ENCODE data around the gene TTC3. TPM values are rescaled to one million over a fixed set of nuclear protein-coding genes. Genes with fewer than 3 reads are reported as not detected.

Gene TTC3
- total and polyA plus RNA-seq, 7 experiments from 2014 or later = 66.6 to 208 (median 139) TPM

DNA sequence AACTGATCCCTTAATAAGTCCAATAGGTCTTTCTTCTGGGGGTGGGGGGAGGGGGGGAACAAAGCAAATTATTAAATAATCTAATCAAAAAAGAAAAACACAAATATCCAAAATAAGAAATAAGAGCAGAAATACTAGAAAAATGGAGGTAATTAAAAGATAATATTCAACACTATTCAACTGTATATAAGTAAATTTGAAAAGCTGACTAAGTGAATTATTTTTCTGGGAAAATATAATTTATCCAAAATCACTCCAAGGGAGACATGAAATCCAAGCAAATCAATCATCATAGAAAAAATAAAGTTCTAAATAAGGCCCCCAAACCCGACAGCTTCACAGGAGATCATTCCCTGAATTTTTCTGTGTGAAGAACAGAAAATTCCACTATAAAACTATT lies 175.2 kb downstream of the TTC3 start:
- Histone ChIP-seq H3K4me1 (ENCODE audit: control insufficient read depth in 2 of 2, insufficient read depth in 2 of 2, low read length in 2 of 2) (peaks cover 24 to 26% of the 10 kb centered on the region in 2 donors), H3K27me3 (ENCODE audit: control insufficient read depth in 2 of 2, insufficient read depth in 2 of 2, low read length in 2 of 2) (no peaks in the 10 kb centered on the region), H3K9me3 (ENCODE audit: control insufficient read depth in 2 of 3, low read length in 3 of 3) (no peaks in the 10 kb centered on the region), H3K36me3 (ENCODE audit: control insufficient read depth in 2 of 3, insufficient read depth in 3 of 3, low read length in 3 of 3) (no peaks in the 10 kb centered on the region), H3K4me3 (ENCODE audit: low read length) (no peak overlapping the region), H3K27ac (ENCODE audit: low read depth, low read length) (no peak overlapping the region)
- no peak for DNase-seq
- H3K4me1 Mint-ChIP-seq = peaks cover 48 to 91% (median 84%) of the 10 kb centered on the region in 7 donors
- H3K4me3 Mint-ChIP-seq = peak overlapping the region in 1 of 10 donors; percentile 23
- H3K36me3 Mint-ChIP-seq = peaks cover 0 to 42% (median 5%) of the 10 kb centered on the region in 5 donors
- ChIA-PET POLR2A (no interaction called here), CTCF (interaction anchor here (0.7 kb wide), 1 partner anchor 25 kb away, joined by 3 read pairs; no protein-coding TSS in a partner anchor)
- H3K9me3 Mint-ChIP-seq = peaks cover 0 to 3% (median 0%) of the 10 kb centered on the region in 11 donors
- no peak overlapping the region for H3K27ac Mint-ChIP-seq
- no peak for ATAC-seq
- intact Hi-C loops (cut with micrococcal nuclease) = no loop called here
- H3K27me3 Mint-ChIP-seq = no peaks in the 10 kb centered on the region

- Histone ChIP-seq H3K4me3 (ENCODE audit: low read length) (no peak overlapping the region), H3K9me3 (ENCODE audit: control insufficient read depth in 2 of 3, low read length in 3 of 3) (no peaks in the 10 kb centered on the region), H3K36me3 (ENCODE audit: control insufficient read depth in 2 of 3, insufficient read depth in 3 of 3, low read length in 3 of 3) (no peaks in the 10 kb centered on the region), H3K4me1 (ENCODE audit: control insufficient read depth in 2 of 2, insufficient read depth in 2 of 2, low read length in 2 of 2) (peaks cover 19 to 20% of the 10 kb centered on the region in 2 donors), H3K27me3 (ENCODE audit: control insufficient read depth in 2 of 2, insufficient read depth in 2 of 2, low read length in 2 of 2) (no peaks in the 10 kb centered on the region), H3K27ac (ENCODE audit: low read depth, low read length) (no peak overlapping the region)
- ChIA-PET CTCF (no interaction called here), POLR2A (no interaction called here)
- no peak for ATAC-seq
- Mint-ChIP-seq H3K36me3 (peaks cover 0 to 36% (median 5%) of the 10 kb centered on the region in 5 donors), H3K27me3 (no peaks in the 10 kb centered on the region), H3K27ac (peak overlapping the region in 2 of 9 donors; percentile 20 to 55), H3K4me1 (peaks cover 48 to 91% (median 80%) of the 10 kb centered on the region in 7 donors), H3K4me3 (peak overlapping the region in 6 of 10 donors; percentile 14 to 18 (median 15)), H3K9me3 (peaks cover 0 to 3% (median 0%) of the 10 kb centered on the region in 11 donors)
- DNase-seq = no peak
- intact Hi-C loops (cut with micrococcal nuclease) = no loop called here
Observed at GRCh38 chr21:37249112-37249904, 176.3 kb downstream of the TTC3 start.

DNA sequence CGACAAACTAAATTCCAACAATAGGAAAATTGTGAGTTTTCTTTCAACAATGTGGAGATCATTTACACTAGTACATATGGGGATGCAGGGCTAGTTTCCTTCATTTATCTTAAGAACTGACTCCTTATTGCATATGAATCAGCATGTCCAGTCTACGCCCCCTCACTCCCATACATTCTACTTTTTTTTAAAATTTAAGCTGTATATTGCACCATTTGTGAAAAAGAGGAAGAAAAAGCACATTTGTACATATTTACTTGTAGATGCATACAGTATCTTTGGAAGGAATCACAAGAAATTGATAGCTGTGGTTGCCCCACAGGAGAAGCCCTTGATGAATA lies 178.2 kb downstream of the TTC3 start:
- intact Hi-C loops (cut with micrococcal nuclease) = no loop called here
- no peaks in the 10 kb centered on the region for H3K36me3 ChIP-seq (ENCODE audit: control insufficient read depth in 2 of 3, insufficient read depth in 3 of 3, low read length in 3 of 3)
- ChIA-PET CTCF (no interaction called here), POLR2A (no interaction called here)
- Mint-ChIP-seq H3K27me3 (no peaks in the 10 kb centered on the region), H3K4me3 (no peak overlapping the region), H3K27ac (no peak overlapping the region), H3K36me3 (peaks cover 0 to 26% (median 0%) of the 10 kb centered on the region in 5 donors), H3K4me1 (peaks cover 35 to 77% (median 67%) of the 10 kb centered on the region in 7 donors), H3K9me3 (no peaks in the 10 kb centered on the region)
- peaks cover 5 to 7% of the 10 kb centered on the region in 2 donors for H3K4me1 ChIP-seq (ENCODE audit: control insufficient read depth in 2 of 2, insufficient read depth in 2 of 2, low read length in 2 of 2)
- ATAC-seq (peak; percentile 29), DNase-seq (no peak)
- no peak overlapping the region for H3K27ac ChIP-seq (ENCODE audit: low read depth, low read length)
- H3K27me3 ChIP-seq (ENCODE audit: control insufficient read depth in 2 of 2, insufficient read depth in 2 of 2, low read length in 2 of 2) = no peaks in the 10 kb centered on the region
- no peaks in the 10 kb centered on the region for H3K9me3 ChIP-seq (ENCODE audit: control insufficient read depth in 2 of 3, low read length in 3 of 3)
- no peak overlapping the region for H3K4me3 ChIP-seq (ENCODE audit: low read length)

Other genes with a start within 250 kb of the TTC3 start
- gene HLCS, start 106.6 kb upstream of the TTC3 start, total RNA-seq = 10 to 100 TPM in 3 of 5 experiments, 1 to 10 TPM in 2; 8.8 to 19.3 (median 12.2) TPM
- gene HLCS, start 106.6 kb upstream of the TTC3 start, polyA plus RNA-seq = 1 to 10 TPM; 7.0 to 8.0 TPM
- not detected for gene RIPPLY3, start 66.6 kb upstream of the TTC3 start, total RNA-seq
- gene RIPPLY3, start 66.6 kb upstream of the TTC3 start, polyA plus RNA-seq = not detected
- 10 to 100 TPM in 4 of 5 experiments, 1 to 10 TPM in 1; 9.1 to 26.7 (median 15.3) TPM for gene PIGP, start 183 bp upstream of the TTC3 start, total RNA-seq
- 10 to 100 TPM; 30.0 to 40.5 TPM for gene PIGP, start 183 bp upstream of the TTC3 start, polyA plus RNA-seq
- 10 to 100 TPM; 46.8 to 83.5 (median 77.7) TPM for gene VPS26C, start 194.1 kb downstream of the TTC3 start, total RNA-seq
- 10 to 100 TPM; 60.1 to 78.5 TPM for gene VPS26C, start 194.1 kb downstream of the TTC3 start, polyA plus RNA-seq

Measured in naive thymus-derived CD4-positive, alpha-beta T cell (primary cell).